Sigmoid colon (tissue), 7 donors: ENCODE measurements around the gene PSMB5. TPM values are rescaled to one million over a fixed set of nuclear protein-coding genes. Genes with fewer than 3 reads are reported as not detected.
A peak's percentile ranks its signal among the peaks of the same experiment; 100 is the strongest.

Experiments used
- DNase-seq: peaks from one replicate; pipeline ENCODE4 v3.0.0-alpha.2; 2019
- H3K27ac ChIP-seq, 4 donors: fragments of 200-600 bp; sonication (generic); one replicate each; pipeline ENCODE4 v1.5.1; 2016 to 2019; ENCODE audit warnings: mild to moderate bottlenecking in 1 of 4
- H3K27me3 ChIP-seq, 3 donors: fragments of 200-600 bp; sonication (generic); one replicate each; pipeline ENCODE4 v1.5.1; 2019; ENCODE audit warnings: mild to moderate bottlenecking in 1 of 3
- H3K36me3 ChIP-seq, 4 donors: fragments of 200-600 bp; sonication (generic); one replicate each; pipeline ENCODE4 v1.5.1; 2016 to 2019
- H3K4me1 ChIP-seq, 4 donors: fragments of 200-600 bp; sonication (generic); one replicate each; pipeline ENCODE4 v1.5.1; 2017 to 2019
- H3K4me3 ChIP-seq, 4 donors: fragments of 200-600 bp; sonication (generic); one replicate each; pipeline ENCODE4 v1.5.1; 2017 to 2019; ENCODE audit warnings: mild to moderate bottlenecking in 2 of 4, moderate library complexity in 1 of 4
- H3K9me3 ChIP-seq, 4 donors: fragments of 200-600 bp in 3 of 4; sonication (generic) in 3 of 4; one replicate each; pipeline versions ENCODE4 v1.5.1 to v1.6.1; 2013 to 2019
- CTCF ChIP-seq, 4 experiments: fragments of 450-650 bp in 3 of 4; fragments of 200-600 bp in 1 of 4; IDR thresholded peaks; one replicate each; pipeline ENCODE4 v1.5.1; 2016 to 2019; ENCODE audit warnings: antibody characterized with exemption in 4 of 4, mild to moderate bottlenecking in 3 of 4, moderate library complexity in 2 of 4
- EP300 ChIP-seq, 4 donors: sonication (generic); formaldehyde crosslinking; IDR thresholded peaks; one replicate each; pipeline ENCODE4 v1.6.1; 2017; ENCODE audit warnings: antibody characterized with exemption in 4 of 4
- POLR2A ChIP-seq, 2 donors: fragments of 450-650 bp; IDR thresholded peaks; one replicate each; pipeline ENCODE4 v1.6.1; 2016; ENCODE audit warnings: antibody characterized with exemption in 2 of 2, mild to moderate bottlenecking in 2 of 2, moderate library complexity in 2 of 2
- POLR2AphosphoS5 ChIP-seq, 4 donors: sonication (generic); formaldehyde crosslinking; IDR thresholded peaks; one replicate each; pipeline ENCODE4 v1.6.1; 2017; ENCODE audit warnings: antibody characterized with exemption in 4 of 4
- WGBS, 2 donors: extraction: QIAGEN DNeasy Blood & Tissue Kit; methylation state at CpG; one replicate each; pipeline ENCODE4 v1.1.7; 2013; 5-methylcytosine and 5-hydroxymethylcytosine counted together
- intact Hi-C: fragments of 100-400 bp; cut with DNase I; formaldehyde crosslinking; loops from one replicate; pipeline ENCODE4 v1.15.1; 2023
- polyA plus RNA-seq, 3 donors: library from polyadenylated mRNA; stranded (reverse); fragments of 200-250 nt; gene quantifications; one replicate each; pipeline ENCODE4 v1.2.3, GENCODE V29; 2013
- total RNA-seq, 4 donors: library from RNA; depleted of rRNA; stranded (reverse); fragments of >200 nt; gene quantifications; one replicate each; pipeline ENCODE4 v1.1.0, GENCODE V29; 2016
- donor health status: healthy with polysubstance abuse.
- donor health status: Bipolar disorder and iron deficiency.
- donor health status: healthy.

PSMB5 gene
- total and polyA plus RNA-seq, 7 donors = 113 to 179 (median 141) TPM

GRCh38 chr14:23067847-23068788 lies 33.4 kb upstream of the PSMB5 start:
- Histone ChIP-seq H3K27ac (peak overlapping the region in 3 of 4 donors; percentile 7 to 87 (median 52)), H3K9me3 (no peaks in the 10 kb centered on the region), H3K4me1 (peaks cover 0 to 41% (median 38%) of the 10 kb centered on the region in 4 donors), H3K36me3 (peaks cover 13 to 70% (median 53%) of the 10 kb centered on the region in 4 donors), H3K27me3 (no peaks in the 10 kb centered on the region), H3K4me3 (no peak overlapping the region)
- no peak for DNase-seq
- TF ChIP-seq EP300 (IDR thresholded peaks at IDR 0.05) = no peak
- 70 to 86% methylated on average over 14 of the region's 14 CpGs for WGBS, 2 donors
- intact Hi-C loops = no loop called here

- no peak for DNase-seq
- Histone ChIP-seq H3K9me3 (no peaks in the 10 kb centered on the region), H3K36me3 (peaks cover 22 to 70% (median 53%) of the 10 kb centered on the region in 4 donors), H3K27me3 (no peaks in the 10 kb centered on the region), H3K27ac (no peak overlapping the region), H3K4me3 (no peak overlapping the region), H3K4me1 (peaks cover 0 to 43% (median 36%) of the 10 kb centered on the region in 4 donors)
- intact Hi-C loops = no loop called here
- TF ChIP-seq POLR2AphosphoS5 (IDR thresholded peaks at IDR 0.05) = no peak
- TF ChIP-seq POLR2A (IDR thresholded peaks at IDR 0.05) = no peak
- TF ChIP-seq CTCF (IDR thresholded peaks at IDR 0.05) = no peak
- no peak for TF ChIP-seq EP300 (IDR thresholded peaks at IDR 0.05)
- WGBS, 2 donors = 90 to 92% methylated on average over 23 of the region's 23 CpGs
Observed at GRCh38 chr14:23066855-23067744, 32.4 kb upstream of the PSMB5 start.

DNA sequence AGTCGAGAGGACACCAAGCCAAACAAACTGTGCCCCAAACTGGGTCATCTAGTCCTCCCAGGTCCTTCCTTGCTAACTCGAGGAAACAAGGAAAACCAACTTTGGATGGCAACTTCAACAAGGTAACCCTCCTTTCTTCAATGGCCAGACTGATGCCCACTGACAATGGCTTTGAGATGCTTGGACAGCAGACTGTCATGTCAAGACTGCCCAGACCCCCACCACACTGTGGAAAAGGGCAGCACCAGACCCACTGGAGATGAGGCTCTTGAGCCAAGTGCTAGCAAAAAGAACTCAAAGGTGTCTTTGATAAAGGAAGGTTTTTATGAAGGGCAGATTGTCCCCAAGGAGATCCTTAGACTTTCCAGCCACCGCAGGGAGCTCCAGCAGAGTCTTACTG lies 31.7 kb upstream of the PSMB5 start:
- Histone ChIP-seq H3K27me3 (no peaks in the 10 kb centered on the region), H3K36me3 (peaks cover 24 to 78% (median 56%) of the 10 kb centered on the region in 4 donors), H3K9me3 (no peaks in the 10 kb centered on the region), H3K27ac (no peak overlapping the region), H3K4me1 (peaks cover 0 to 40% (median 33%) of the 10 kb centered on the region in 4 donors), H3K4me3 (no peak overlapping the region)
- DNase-seq = no peak
- WGBS, 2 donors = 86 to 93% methylated on average over 3 of the region's 3 CpGs
- no peak for TF ChIP-seq CTCF (IDR thresholded peaks at IDR 0.05)
- TF ChIP-seq POLR2AphosphoS5 (IDR thresholded peaks at IDR 0.05) = no peak
- no peak for TF ChIP-seq POLR2A (IDR thresholded peaks at IDR 0.05)
- no peak for TF ChIP-seq EP300 (IDR thresholded peaks at IDR 0.05)
- intact Hi-C loops = no loop called here

GRCh38 chr14:23063601-23064000 lies 28.9 kb upstream of the PSMB5 start:
- intact Hi-C loops = no loop called here
- TF ChIP-seq POLR2AphosphoS5 (IDR thresholded peaks at IDR 0.05) (no peak), EP300 (IDR thresholded peaks at IDR 0.05) (no peak), POLR2A (IDR thresholded peaks at IDR 0.05) (no peak), CTCF (IDR thresholded peaks at IDR 0.05) (no peak)
- WGBS, 2 donors = 88 to 92% methylated on average over 5 of the region's 5 CpGs
- peaks cover 44 to 100% (median 81%) of the 10 kb centered on the region in 4 donors for H3K36me3 ChIP-seq
- no peak for DNase-seq
- H3K27me3 ChIP-seq = no peaks in the 10 kb centered on the region
- no peak overlapping the region for H3K4me3 ChIP-seq
- no peak overlapping the region for H3K27ac ChIP-seq
- H3K9me3 ChIP-seq = no peaks in the 10 kb centered on the region
- H3K4me1 ChIP-seq = peaks cover 0 to 17% (median 14%) of the 10 kb centered on the region in 4 donors
